HG03442 (cell line): ENCODE data around the gene TMEM240.
"Not testable (repeated sequence)": the region's sequence is repeated elsewhere in the genome, so short reads cannot be mapped to it uniquely, and the experiment has no call there.

ENCODE experiments used
- ATAC-seq: cut with Tn5 transposase; IDR thresholded peaks from one replicate; pipeline ENCODE4 v1.9.1; 2021; ENCODE audit warnings: mild to moderate bottlenecking, moderate library complexity; ENCODE audit not compliant: unreplicated experiment

TMEM240 gene

DNA sequence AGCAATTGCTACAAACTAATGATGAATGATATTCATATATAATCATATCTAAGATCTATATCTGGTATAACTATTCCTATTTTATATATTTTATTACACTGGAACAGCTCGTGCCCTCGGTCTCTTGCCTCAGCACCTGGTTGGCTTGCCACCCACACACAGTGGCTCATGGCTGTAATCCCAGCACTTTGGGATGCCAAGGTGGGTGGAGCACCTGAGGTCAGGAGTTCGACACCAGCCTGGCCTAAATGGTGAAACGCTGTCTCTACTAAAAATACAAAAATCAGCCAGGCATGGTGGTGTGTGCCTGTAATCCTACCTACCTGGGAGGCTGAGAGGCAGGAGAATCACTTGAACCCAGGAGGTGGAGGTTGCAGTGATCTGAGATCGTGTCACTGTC lies 34.6 kb downstream of the TMEM240 start:
- ATAC-seq = not testable (repeated sequence)

DNA sequence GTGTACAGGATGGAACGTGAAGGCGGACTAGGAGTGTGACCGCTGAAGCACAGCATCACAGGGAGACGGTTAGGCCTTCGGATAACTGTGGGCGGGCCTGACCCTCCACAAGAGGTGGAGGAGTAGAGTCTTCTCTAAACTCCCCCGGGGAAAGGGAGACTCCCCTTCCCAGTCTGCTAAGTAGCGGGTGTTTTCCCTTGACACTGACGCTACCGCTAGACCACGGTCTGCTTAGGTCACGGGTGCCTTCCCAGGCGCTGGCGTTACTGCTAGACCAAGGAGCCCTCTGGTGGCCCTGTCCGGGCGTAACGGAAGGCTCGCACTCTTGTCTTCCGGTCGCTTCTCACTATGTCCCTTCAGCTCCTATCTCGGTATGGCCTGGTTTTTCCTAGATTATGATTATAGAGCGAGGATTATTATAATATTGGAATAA lies 35.0 kb downstream of the TMEM240 start:
- ATAC-seq = peak; percentile 46

- not testable (repeated sequence) for ATAC-seq
Measured at GRCh38 chr1:1504777-1505365, 35.6 kb downstream of the TMEM240 start.

DNA sequence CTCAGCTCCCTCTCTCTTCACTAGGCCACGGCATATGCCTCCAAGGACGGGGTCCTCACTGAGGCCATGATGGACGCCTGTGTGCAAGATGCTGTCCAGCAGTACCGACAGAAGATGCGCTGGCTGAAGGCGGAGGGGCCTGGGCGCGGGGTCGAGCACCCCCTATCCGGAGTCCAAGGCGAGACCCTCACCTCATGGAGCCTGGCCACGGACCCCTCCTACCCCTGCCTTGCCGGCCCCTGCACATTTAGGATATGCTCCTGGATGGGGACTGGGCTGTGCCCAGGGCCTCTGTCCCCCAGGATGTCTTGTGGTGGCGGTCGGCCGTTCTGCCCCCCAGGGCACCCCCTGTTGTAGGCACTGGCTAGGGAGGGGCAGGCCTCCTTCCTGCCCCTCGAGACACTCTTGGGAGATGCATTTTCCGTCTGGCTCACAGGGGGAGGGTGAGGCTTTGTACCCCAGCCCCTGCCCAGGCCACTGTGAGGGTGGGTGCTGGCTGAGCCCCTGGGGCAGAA lies 44.9 kb downstream of the TMEM240 start:
- not testable (repeated sequence) for ATAC-seq

- ATAC-seq = not testable (repeated sequence)
Measured at GRCh38 chr1:1494311-1494710, 46.1 kb downstream of the TMEM240 start.

DNA sequence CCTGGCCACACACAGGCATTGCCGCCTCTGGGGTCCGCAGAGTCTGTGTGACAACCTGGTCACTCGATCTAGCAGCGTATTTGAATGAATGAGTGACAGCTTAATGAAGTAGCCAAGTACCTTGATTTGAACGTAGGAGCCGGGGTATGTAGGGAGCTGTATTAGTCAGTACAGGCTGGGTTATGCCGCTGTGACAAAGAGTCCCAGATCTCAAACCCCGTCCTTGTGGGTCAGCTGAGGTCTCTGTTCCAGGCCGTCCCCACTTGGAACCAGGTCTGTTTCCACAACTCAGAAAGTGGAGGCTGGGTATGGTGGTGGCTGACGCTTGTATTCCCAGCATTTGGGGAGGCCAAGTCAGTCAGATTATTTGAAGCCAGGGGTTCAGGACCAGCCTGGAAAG lies 48.8 kb downstream of the TMEM240 start:
- no peak for ATAC-seq

- ATAC-seq = no peak
Measured at GRCh38 chr1:1490633-1491230, 49.7 kb downstream of the TMEM240 start.

DNA sequence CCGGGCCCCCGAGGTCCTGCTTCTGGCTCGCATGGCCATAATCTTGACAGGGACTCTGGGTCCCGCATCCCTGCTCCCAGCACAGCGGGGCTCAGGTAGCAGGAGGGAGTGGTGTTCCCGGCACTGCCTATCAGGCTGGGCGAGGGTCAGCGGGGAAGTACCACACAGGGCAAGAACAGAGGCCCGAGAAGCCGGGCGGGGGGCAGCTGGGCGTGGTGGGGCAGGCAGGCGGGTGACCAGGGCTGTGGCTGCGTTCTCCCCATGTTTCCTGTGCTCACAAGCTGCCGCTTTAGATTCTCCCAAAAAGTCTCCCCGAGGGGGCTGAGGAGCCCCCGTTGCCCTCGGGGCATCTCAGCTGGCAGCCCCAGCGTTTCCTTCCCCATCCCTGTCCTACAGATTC lies 50.6 kb downstream of the TMEM240 start:
- ATAC-seq = no peak

DNA sequence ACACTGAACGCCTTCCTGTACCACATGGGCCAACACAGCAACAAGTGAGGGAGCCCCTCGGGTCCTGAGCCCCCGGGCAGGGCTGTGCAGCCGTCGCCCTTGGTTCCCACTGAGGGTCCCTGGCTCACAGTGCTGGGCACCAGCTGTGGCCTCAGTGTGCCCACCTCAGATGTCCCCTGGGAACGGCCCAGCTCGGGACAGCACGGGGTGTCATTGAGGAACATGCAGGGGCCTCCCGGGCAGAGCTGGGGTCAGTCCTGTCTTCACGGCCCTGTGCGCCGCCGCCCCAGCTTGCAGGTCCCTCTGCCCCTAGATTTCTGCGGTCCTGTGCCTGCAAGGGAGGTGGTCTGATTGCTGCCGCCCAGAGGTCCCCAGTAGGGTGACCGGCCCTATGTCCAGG lies 51.2 kb downstream of the TMEM240 start:
- ATAC-seq = no peak

DNA sequence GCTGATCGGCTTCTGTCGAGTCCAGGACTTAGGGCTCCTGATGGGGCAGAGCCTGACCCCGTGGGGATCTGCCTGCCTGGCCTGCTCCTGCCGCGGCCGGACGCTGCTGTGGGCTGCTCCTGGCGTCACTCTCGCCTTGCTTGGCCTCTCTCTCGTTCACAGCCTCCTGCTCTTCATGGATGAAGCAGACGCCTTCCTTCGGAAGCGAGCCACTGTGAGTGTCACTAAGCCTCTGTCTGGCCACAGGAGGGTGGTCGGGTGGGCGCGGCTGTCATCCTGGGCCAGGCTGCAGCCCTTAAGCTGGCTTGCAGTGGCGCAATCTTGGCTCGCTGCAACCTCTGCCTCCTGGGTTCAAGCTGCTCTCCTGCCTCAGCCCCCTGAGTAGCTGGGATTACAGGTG lies 52.7 kb downstream of the TMEM240 start:
- no peak for ATAC-seq

DNA sequence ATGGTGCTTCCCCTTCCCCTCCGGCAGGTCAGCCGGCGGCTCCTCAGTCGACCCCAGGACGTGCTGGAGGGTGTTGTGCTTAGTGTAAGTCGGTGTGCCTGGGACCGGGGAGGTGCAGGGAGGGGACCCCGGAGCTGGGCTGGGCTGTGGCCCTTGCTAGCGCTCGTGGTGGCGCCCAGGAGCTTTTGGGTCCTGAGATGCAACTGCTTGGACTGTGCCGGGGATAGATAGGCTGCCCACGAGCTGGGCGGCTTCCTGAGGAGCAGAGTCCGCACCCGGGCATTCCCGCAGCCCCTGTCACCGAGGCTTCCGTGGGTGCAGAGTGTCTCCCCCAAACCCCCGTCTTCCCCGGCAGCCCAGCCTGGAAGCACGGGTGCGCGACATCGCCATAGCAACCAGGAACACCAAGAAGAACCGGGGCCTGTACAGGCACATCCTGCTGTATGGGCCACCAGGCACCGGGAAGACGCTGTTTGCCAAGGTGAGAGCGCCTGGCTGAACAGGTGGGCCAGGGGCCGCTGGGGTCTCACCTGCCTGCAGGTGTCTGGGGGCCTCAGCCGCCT lies 54.6 kb downstream of the TMEM240 start:
- ATAC-seq = not testable (repeated sequence)

DNA sequence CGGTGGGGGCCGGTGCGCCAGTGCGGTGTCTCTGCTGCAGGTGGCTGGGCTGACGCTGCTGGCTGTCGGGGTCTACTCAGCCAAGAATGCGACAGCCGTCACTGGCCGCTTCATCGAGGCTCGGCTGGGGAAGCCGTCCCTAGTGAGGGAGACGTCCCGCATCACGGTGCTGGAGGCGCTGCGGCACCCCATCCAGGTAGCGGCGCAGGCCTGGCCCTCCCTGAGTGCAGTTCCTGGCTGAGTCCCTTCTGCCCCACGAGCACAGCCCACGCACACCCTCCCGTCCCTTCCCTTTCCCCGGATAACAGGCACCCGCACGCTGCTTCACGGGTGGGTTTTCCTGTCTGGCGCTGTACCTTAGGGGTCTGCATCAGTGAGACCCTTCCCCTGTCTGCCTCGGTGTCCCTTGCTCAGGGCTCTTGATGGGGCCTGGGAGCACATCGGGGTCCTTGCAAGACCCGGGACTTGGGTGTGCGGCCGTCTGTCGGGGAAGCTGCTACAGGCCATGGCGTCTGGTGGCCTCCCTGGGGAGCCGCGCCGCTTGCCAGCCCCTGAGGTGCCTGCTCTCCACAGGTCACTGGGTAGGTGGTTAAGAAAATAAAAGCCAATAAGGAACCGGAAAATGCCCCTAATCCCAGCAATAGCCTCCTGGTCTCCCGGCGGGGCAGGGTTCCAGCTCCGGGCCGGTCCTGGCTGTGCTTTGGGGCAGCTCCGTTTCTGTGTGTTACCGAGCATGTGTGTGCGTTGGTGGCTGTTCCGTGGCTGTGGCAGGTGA lies 55.3 kb downstream of the TMEM240 start:
- not testable (repeated sequence) for ATAC-seq
